Measurements from ENCODE around the gene TGFA.

The TGFA gene

GRCh38 chr2:70475266-70475665, 78.4 kb downstream of the TGFA start:
- H3K4me3 ChIP-seq (ENCODE audit: low read depth, low read length): no peak overlapping the region
- H3K4me1 ChIP-seq (ENCODE audit: control insufficient read depth, insufficient read depth, low read length): peaks cover 6% of the 10 kb centered on the region
- H3K27ac ChIP-seq (ENCODE audit: extremely low read depth, low read depth, low read length): no peak overlapping the region
- no peak for TF ChIP-seq SALL2 (tag by site-specific recombination; IDR thresholded peaks at IDR 0.05; ENCODE audit: borderline replicate concordance)
- no peak for TF ChIP-seq ZNF174 (tag by site-specific recombination; IDR thresholded peaks at IDR 0.05)
- TF ChIP-seq ZFP37 (tag by site-specific recombination; IDR thresholded peaks at IDR 0.05): no peak
- TF ChIP-seq ZXDB (tag by site-specific recombination; IDR thresholded peaks at IDR 0.05): no peak
- no peak for TF ChIP-seq GLI2 (tag by site-specific recombination; IDR thresholded peaks at IDR 0.05; ENCODE audit: borderline replicate concordance, low read depth)
- TF ChIP-seq ZNF837 (tag by site-specific recombination; IDR thresholded peaks at IDR 0.05): no peak
- TF ChIP-seq KLF7 (tag by site-specific recombination; IDR thresholded peaks at IDR 0.05; ENCODE audit: borderline replicate concordance): no peak
- no peak for TF ChIP-seq ZNF155 (tag by site-specific recombination; IDR thresholded peaks at IDR 0.05)
- no peak for TF ChIP-seq TSHZ1 (tag by site-specific recombination; IDR thresholded peaks at IDR 0.05; ENCODE audit: borderline replicate concordance)
- no peak for TF ChIP-seq ZNF2 (tag by site-specific recombination; IDR thresholded peaks at IDR 0.05)
- TF ChIP-seq ZEB2 (tag by site-specific recombination; IDR thresholded peaks at IDR 0.05): no peak
- no peak for TF ChIP-seq SETDB1 (IDR thresholded peaks at IDR 0.05; ENCODE audit: insufficient read length, low read length)
- no peak for TF ChIP-seq ZNF560 (tag by site-specific recombination; IDR thresholded peaks at IDR 0.05; ENCODE audit: borderline replicate concordance)
- TF ChIP-seq ZNF510 (tag by site-specific recombination; IDR thresholded peaks at IDR 0.05; ENCODE audit: insufficient replicate concordance): no peak
- no peak for TF ChIP-seq ZNF660 (tag by site-specific recombination; IDR thresholded peaks at IDR 0.05)
- TF ChIP-seq ZNF202 (tag by site-specific recombination; IDR thresholded peaks at IDR 0.05; ENCODE audit: borderline replicate concordance): no peak
- no peak for TF ChIP-seq MEIS1 (CRISPR knock-in tag; IDR thresholded peaks at IDR 0.05; ENCODE audit: borderline replicate concordance)
- no peak for TF ChIP-seq PRDM1 (tag by site-specific recombination; IDR thresholded peaks at IDR 0.05)
- TF ChIP-seq PRDM2 (tag by site-specific recombination; IDR thresholded peaks at IDR 0.05; ENCODE audit: borderline replicate concordance): no peak
- no peak for TF ChIP-seq ZNF548 (tag by site-specific recombination; IDR thresholded peaks at IDR 0.05)
- CTCF ChIA-PET: interaction anchor here (0.6 to 1.9 kb wide), 3 partner anchors 142 to 364 kb away, joined by 3 to 6 read pairs (median 5); no protein-coding TSS in a partner anchor
- no peaks in the 10 kb centered on the region for H3K9me3 ChIP-seq (ENCODE audit: control insufficient read depth, insufficient read depth, low read depth, low read length)
- H3K36me3 ChIP-seq (ENCODE audit: control insufficient read depth in 2 of 2, insufficient read depth in 1 of 2, low read length in 2 of 2): no peaks in the 10 kb centered on the region
- POLR2A ChIA-PET: no interaction called here

Measured in HEK293 (cell line).